ENCODE results near the gene ALG9.

ALG9 gene

GRCh38 chr11:111796696-111797095 lies 74.7 kb downstream of the ALG9 start:
- H3K4me3 ChIP-seq (ENCODE audit: low read depth, low read length), result no peak overlapping the region
- TF ChIP-seq, protein P1, sequence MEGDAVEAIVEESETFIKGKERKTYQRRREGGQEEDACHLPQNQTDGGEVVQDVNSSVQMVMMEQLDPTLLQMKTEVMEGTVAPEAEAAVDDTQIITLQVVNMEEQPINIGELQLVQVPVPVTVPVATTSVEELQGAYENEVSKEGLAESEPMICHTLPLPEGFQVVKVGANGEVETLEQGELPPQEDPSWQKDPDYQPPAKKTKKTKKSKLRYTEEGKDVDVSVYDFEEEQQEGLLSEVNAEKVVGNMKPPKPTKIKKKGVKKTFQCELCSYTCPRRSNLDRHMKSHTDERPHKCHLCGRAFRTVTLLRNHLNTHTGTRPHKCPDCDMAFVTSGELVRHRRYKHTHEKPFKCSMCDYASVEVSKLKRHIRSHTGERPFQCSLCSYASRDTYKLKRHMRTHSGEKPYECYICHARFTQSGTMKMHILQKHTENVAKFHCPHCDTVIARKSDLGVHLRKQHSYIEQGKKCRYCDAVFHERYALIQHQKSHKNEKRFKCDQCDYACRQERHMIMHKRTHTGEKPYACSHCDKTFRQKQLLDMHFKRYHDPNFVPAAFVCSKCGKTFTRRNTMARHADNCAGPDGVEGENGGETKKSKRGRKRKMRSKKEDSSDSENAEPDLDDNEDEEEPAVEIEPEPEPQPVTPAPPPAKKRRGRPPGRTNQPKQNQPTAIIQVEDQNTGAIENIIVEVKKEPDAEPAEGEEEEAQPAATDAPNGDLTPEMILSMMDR (IDR thresholded peaks at IDR 0.05; ENCODE audit: low read depth, low read length, missing control alignments), result no peak
- no peak for DNase-seq (ENCODE audit: low read depth)
- in situ Hi-C loops (cut with HindIII; ENCODE audit: low sequenced_read_pairs), result no loop called here

DNA sequence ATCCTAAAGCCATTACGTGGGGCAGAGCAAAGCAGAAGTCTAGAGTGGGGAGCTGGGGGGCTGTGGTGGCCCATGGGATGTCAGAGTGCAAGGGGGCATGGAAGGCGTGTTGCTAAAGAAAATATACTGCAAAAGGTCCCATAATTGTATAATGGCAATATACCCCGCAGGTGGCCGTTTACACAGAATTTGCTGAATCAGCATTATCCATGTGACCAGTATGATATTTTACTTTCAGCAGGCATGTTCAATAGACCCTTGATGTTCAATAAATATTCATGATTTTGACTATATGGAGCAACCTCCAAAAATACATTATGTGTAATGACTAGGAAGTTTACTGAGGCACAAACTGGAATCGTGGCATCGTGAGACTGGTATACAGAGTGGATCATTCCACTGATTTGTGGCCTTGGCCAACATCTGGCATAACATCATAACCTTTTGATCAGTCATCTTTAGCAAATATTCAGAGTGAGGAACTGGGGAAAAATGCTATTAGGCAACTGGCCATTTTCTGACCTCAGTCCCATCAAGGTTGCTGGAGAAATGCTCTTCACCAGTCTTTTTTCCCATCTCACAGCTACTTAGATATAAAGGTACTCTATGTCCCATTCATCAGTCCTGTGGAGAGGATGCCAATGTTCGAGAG lies 75.9 kb downstream of the ALG9 start:
- H3K4me3 ChIP-seq (ENCODE audit: low read depth, low read length), result no peak overlapping the region
- no peak for DNase-seq (ENCODE audit: low read depth)
- TF ChIP-seq, protein P1 (IDR thresholded peaks at IDR 0.05; ENCODE audit: low read depth, low read length, missing control alignments), result no peak
- in situ Hi-C loops (cut with HindIII; ENCODE audit: low sequenced_read_pairs), result no loop called here

GRCh38 chr11:111793863-111794262 lies 77.5 kb downstream of the ALG9 start:
- in situ Hi-C loops (cut with HindIII; ENCODE audit: low sequenced_read_pairs), result no loop called here
- no peak for DNase-seq (ENCODE audit: low read depth)
- TF ChIP-seq, protein P1 (IDR thresholded peaks at IDR 0.05; ENCODE audit: low read depth, low read length, missing control alignments), result no peak
- no peak overlapping the region for H3K4me3 ChIP-seq (ENCODE audit: low read depth, low read length)

DNA sequence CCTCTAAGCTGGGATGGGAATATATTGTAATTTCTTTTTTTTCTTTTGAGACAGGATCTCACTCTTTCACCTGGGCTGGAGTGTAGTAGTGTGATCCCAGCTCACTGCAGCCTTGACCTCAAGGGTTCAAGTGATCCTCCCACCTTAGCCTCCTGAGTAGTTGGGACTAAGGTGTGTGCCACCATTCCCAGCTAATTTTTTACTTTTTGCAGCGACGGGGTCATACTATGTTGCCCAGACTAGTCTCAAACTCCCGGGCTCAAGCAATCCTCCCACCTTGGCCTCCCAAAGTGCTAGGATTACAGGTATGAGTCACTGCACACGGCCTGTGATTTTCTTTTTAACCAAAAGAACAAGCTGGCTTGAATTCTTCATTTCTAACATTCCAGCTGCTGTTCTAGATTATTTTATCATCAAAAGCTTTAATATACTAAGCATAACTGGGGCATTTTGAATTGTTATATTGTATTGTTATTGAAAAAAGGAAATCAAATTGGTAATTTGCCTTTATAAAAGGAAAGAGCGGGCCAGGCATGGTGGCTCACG lies 78.4 kb downstream of the ALG9 start:
- no peak for DNase-seq (ENCODE audit: low read depth)
- in situ Hi-C loops (cut with HindIII; ENCODE audit: low sequenced_read_pairs), result no loop called here
- H3K4me3 ChIP-seq (ENCODE audit: low read depth, low read length), result no peak overlapping the region
- TF ChIP-seq, protein P1 (IDR thresholded peaks at IDR 0.05; ENCODE audit: low read depth, low read length, missing control alignments), result no peak

DNA sequence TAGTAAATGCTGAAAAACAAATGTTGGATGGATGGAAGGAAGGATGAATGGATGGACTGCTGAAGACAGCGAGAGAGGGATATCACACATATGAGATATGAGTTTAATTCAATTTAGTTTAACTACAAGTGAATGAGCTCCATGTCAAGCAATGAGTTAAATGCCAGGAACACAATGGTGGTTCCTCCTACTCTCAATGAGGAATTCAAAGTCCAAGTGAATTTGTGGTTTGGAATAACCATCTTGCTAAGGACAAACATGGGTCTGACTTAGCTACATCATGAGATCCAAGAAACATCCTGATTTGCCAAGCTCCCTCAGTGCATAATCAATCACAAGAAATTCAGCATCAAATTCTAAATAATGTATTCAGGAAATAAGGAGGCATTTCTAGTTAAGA lies 79.1 kb downstream of the ALG9 start:
- in situ Hi-C loops (cut with HindIII; ENCODE audit: low sequenced_read_pairs), result no loop called here
- TF ChIP-seq, protein P1 (IDR thresholded peaks at IDR 0.05; ENCODE audit: low read depth, low read length, missing control alignments), result no peak
- no peak for DNase-seq (ENCODE audit: low read depth)
- no peak overlapping the region for H3K4me3 ChIP-seq (ENCODE audit: low read depth, low read length)

- DNase-seq (ENCODE audit: low read depth), result no peak
- in situ Hi-C loops (cut with HindIII; ENCODE audit: low sequenced_read_pairs), result no loop called here
- TF ChIP-seq, protein P1 (IDR thresholded peaks at IDR 0.05; ENCODE audit: low read depth, low read length, missing control alignments), result no peak
- H3K4me3 ChIP-seq (ENCODE audit: low read depth, low read length), result no peak overlapping the region
These were observed 82.9 kb downstream of the ALG9 start for GRCh38 chr11:111788464-111788863.
